ENCODE measurements around the gene PDLIM1. TPM values are rescaled to one million over a fixed set of nuclear protein-coding genes. Genes with fewer than 3 reads are reported as not detected.
A peak's percentile ranks its signal among the peaks of the same experiment; 100 is the strongest.
"Not testable (repeated sequence)": the region's sequence is repeated elsewhere in the genome, so short reads cannot be mapped to it uniquely, and the experiment has no call there.

Gene PDLIM1
- total and polyA plus RNA-seq, 9 of the 15 experiments (the other 6 are each of a cell fraction or from before 2014, with no cell fraction given) = 19.8 to 164 (median 39.1) TPM

DNA sequence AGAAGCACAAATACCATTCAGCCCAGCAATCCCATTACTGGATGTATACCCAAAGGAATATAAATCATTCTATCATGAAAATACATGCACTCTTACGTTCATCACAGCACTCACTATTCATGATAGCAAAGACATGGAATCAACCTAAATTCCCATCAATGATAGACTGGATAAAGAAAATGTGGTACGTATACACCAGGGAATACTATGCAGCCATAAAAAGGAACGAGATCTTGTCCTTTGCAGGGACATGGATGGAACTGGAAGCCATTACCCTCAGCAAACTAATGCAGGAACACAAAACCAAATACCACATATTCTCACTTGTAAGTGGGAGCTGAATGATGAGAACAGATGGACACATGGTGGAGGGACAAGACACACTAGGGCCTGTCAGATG is 50.7 kb downstream of the PDLIM1 start:
- in situ Hi-C loops (cut with MboI) = loop anchor here (10.0 kb wide), 1 partner anchor 375 kb away; no protein-coding TSS in a partner anchor
- H3K36me3 ChIP-seq (ENCODE audit: control insufficient read depth, insufficient read depth, low read length) = peaks cover 60% of the 10 kb centered on the region; the same call in 2 of the 3 replicates

DNA sequence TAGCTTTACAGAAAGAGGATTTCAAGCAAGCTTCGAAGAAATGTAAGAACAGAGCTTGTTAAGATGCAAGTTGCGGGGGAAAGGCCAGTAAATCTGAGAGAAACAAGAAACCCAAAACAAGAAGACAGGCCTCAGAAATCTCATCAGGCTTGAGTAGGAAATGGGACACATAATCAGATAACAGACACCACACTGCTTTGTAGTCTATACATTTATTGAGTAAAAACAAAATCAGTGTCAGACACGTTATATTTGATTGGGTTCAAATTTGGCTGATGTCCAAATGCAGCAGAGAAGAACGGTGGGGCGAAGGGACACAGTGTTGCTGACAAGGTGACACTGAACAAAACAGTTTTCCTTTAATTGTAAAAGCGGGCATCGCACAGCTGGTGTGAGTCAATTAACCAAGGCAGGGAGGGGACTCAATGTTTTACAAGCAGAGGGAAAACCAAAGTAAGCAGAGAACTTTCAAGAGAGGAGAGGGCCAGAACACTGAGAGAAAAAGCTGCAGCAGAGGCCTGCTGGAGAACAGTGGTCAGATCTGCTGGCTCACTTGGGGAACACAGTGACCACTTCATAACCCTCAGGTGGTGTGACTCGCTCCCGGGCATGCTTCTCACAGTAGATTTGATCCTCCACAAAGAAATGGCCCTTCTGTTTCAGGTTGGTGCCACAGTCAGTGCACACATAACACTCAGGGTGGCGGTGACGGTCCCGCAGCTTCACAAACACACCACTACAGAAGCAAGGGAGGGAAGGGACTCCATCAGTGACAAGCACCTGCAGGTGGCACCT is 53.2 kb downstream of the PDLIM1 start:
- Histone ChIP-seq H2AFZ (ENCODE audit: low read depth, low read length) (no peak overlapping the region), H3K79me2 (ENCODE audit: control insufficient read depth, insufficient read depth, low read length) (no peaks in the 10 kb centered on the region), H3K9me1 (ENCODE audit: control insufficient read depth, insufficient read depth, low read length) (no peaks in the 10 kb centered on the region), H3K9ac (ENCODE audit: insufficient read depth in 1 of 2, low read depth in 2 of 2, low read length in 2 of 2) (no peak overlapping the region), H3K4me3 (no peak overlapping the region), H3K36me3 (ENCODE audit: control insufficient read depth, insufficient read depth, low read length) (peaks cover 43% of the 10 kb centered on the region; the same call in 2 of the 3 replicates), H3K9me3 (replicated peaks; ENCODE audit: control insufficient read depth, insufficient read depth, low read depth, low read length) (no peaks in the 10 kb centered on the region), H3K4me1 (replicated peaks in 1 of 2; ENCODE audit: control insufficient read depth in 2 of 2, insufficient read depth in 2 of 2, low read length in 2 of 2) (no peaks in the 10 kb centered on the region), H4K20me1 (replicated peaks; ENCODE audit: control insufficient read depth, insufficient read depth, low read length) (no peaks in the 10 kb centered on the region), H3K4me2 (ENCODE audit: insufficient read depth, low read length) (no peak overlapping the region), H3K27ac (ENCODE audit: extremely low read depth, low read depth, low read length) (no peak overlapping the region), H3K27me3 (ENCODE audit: control insufficient read depth in 2 of 2, insufficient read depth in 2 of 2, low read length in 2 of 2) (no peaks in the 10 kb centered on the region)
- intact Hi-C loops (cut with micrococcal nuclease) = no loop called here
- TSS peak; percentile 82 for BruUV-seq (replicated peaks)
- TF ChIP-seq NFIC (IDR thresholded peaks at IDR 0.05) (peak; percentile 29; the same call in 1 of the 2 replicates), HMG20A (CRISPR knock-in tag; conservative IDR thresholded peaks at IDR 0.05) (no peak)
- in situ Hi-C loops (cut with MboI) = loop anchor here (10.0 kb wide), 1 partner anchor 103 kb away; no protein-coding TSS in a partner anchor
- DNase-seq (ENCODE audit: extremely low read depth in 1 of 4, low spot score in 3 of 4) (no peak), FAIRE-seq (no peak), ATAC-seq (no peak)
- WGBS (ENCODE audit: insufficient coverage, low coverage, missing lambda C conversion rate) = 79% methylated on average over 11 of the region's 12 CpGs
- ChIA-PET CTCF (ENCODE audit: low intra/inter-chr PET ratio) (no interaction called here), POLR2A (interaction anchor here (0.6 kb wide), 1 partner anchor 794 kb away, joined by 3 read pairs; no protein-coding TSS in a partner anchor)

More for the DNA sequence above, 50.7 kb downstream of the PDLIM1 start:
- CTCF ChIA-PET (ENCODE audit: low intra/inter-chr PET ratio); H3K27me3 ChIP-seq (ENCODE audit: control insufficient read depth in 2 of 2, insufficient read depth in 2 of 2, low read length in 2 of 2); H3K4me2 ChIP-seq (ENCODE audit: insufficient read depth, low read length); H2AFZ ChIP-seq (ENCODE audit: low read depth, low read length); DNase-seq (ENCODE audit: extremely low read depth in 1 of 4, low spot score in 3 of 4); H3K79me2 ChIP-seq (ENCODE audit: control insufficient read depth, insufficient read depth, low read length); ATAC-seq; H3K9ac ChIP-seq (ENCODE audit: insufficient read depth in 1 of 2, low read depth in 2 of 2, low read length in 2 of 2); FAIRE-seq; H3K4me3 ChIP-seq; H3K9me1 ChIP-seq (ENCODE audit: control insufficient read depth, insufficient read depth, low read length); BruUV-seq (replicated peaks); H3K9me3 ChIP-seq (replicated peaks; ENCODE audit: control insufficient read depth, insufficient read depth, low read depth, low read length); POLR2A ChIA-PET; H4K20me1 ChIP-seq (replicated peaks; ENCODE audit: control insufficient read depth, insufficient read depth, low read length); H3K27ac ChIP-seq (ENCODE audit: extremely low read depth, low read depth, low read length); H3K4me1 ChIP-seq (replicated peaks in 1 of 2; ENCODE audit: control insufficient read depth in 2 of 2, insufficient read depth in 2 of 2, low read length in 2 of 2): not testable (repeated sequence)
- intact Hi-C loops (cut with micrococcal nuclease) = loop anchor here (5.0 kb wide), 1 partner anchor 38 kb away; no protein-coding TSS in a partner anchor
- TF ChIP-seq RBM25 (IDR thresholded peaks at IDR 0.05; ENCODE audit: low read depth, low read length, severe bottlenecking) = peak; percentile 14
- TF ChIP-seq ZNF146 (CRISPR knock-in tag; IDR thresholded peaks at IDR 0.05; ENCODE audit: unreplicated experiment) = peak; percentile 51
- 73% methylated on average over 3 of the region's 3 CpGs for WGBS (ENCODE audit: insufficient coverage, low coverage, missing lambda C conversion rate)

Measured in K562 (cell line).